ENCODE results near the gene ICAM4.
"Not testable (repeated sequence)": the region's sequence is repeated elsewhere in the genome, so short reads cannot be mapped to it uniquely, and the experiment has no call there.

ICAM4 gene, protein sequence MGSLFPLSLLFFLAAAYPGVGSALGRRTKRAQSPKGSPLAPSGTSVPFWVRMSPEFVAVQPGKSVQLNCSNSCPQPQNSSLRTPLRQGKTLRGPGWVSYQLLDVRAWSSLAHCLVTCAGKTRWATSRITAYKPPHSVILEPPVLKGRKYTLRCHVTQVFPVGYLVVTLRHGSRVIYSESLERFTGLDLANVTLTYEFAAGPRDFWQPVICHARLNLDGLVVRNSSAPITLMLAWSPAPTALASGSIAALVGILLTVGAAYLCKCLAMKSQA

DNA sequence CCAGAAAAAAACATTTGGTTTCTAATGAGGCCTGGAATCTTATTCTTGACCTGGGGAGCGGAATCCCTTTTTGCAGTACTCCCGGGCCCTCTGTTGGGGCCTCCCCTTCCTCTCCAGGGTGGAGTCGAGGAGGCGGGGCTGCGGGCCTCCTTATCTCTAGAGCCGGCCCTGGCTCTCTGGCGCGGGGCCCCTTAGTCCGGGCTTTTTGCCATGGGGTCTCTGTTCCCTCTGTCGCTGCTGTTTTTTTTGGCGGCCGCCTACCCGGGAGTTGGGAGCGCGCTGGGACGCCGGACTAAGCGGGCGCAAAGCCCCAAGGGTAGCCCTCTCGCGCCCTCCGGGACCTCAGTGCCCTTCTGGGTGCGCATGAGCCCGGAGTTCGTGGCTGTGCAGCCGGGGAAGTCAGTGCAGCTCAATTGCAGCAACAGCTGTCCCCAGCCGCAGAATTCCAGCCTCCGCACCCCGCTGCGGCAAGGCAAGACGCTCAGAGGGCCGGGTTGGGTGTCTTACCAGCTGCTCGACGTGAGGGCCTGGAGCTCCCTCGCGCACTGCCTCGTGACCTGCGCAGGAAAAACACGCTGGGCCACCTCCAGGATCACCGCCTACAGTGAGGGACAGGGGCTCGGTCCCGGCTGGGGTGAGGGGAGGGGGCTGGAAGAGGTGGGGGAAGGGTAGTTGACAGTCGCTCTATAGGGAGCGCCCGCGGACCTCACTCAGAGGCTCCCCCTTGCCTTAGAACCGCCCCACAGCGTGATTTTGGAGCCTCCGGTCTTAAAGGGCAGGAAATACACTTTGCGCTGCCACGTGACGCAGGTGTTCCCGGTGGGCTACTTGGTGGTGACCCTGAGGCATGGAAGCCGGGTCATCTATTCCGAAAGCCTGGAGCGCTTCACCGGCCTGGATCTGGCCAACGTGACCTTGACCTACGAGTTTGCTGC, at the start of gene ICAM4:
TSS of gene ICAM4 (plus strand) at position 153 of the 935 bp plus-strand sequence. CDS start at position 211, 58 bp downstream.
- no peak for DNase-seq (ENCODE audit: low read depth)

DNA sequence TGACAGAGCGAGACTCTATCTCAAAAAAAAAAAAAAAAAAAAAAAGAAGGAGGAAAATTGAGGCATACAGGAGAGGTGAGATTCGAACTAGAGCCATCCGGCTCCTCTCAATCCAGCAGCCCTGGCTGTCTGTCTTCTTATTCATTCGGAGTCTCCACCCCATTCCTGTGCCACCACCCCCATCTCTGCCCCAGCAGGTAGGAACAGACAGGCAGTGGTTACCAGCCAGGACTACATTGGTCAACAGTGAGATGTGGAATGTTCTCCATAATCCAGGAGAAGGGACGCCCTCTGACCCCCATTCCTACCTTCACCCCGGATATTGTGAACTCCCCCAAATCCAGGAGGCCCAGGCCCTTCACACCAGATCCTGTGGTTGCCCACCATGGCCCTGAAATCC, 49.1 kb upstream of the ICAM4 start:
- no peak for DNase-seq (ENCODE audit: low read depth)

DNA sequence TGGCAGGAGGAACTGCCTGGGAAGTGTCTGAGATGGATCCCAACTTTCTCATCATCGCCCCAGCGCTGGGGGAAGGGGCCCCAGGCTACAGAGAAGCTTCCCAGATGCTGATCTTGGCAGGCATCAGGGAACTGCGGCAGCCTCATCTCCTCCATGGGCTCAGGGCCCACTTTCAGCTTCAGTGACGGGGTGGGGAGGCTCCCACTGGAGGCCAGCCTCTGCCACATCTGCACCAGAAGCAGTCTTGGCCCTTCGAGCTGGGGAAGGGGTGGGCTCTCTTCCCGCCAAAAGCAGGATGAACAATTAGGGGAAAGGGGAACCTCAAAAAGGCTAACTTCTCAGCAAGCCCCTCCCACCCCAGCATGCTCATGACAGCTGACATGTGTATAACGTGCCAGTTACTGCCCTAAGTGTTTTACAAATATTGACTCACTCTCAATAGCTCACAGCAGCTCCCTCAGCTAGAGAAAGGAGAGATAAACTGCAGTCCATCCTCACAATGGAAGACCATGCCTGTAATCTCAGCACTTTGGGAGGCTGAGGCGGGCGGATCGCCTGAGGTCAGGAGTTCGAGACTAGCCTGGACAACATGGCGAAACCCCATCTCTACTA, 48.5 kb upstream of the ICAM4 start:
- peak; percentile 60 for DNase-seq (ENCODE audit: low read depth)

DNA sequence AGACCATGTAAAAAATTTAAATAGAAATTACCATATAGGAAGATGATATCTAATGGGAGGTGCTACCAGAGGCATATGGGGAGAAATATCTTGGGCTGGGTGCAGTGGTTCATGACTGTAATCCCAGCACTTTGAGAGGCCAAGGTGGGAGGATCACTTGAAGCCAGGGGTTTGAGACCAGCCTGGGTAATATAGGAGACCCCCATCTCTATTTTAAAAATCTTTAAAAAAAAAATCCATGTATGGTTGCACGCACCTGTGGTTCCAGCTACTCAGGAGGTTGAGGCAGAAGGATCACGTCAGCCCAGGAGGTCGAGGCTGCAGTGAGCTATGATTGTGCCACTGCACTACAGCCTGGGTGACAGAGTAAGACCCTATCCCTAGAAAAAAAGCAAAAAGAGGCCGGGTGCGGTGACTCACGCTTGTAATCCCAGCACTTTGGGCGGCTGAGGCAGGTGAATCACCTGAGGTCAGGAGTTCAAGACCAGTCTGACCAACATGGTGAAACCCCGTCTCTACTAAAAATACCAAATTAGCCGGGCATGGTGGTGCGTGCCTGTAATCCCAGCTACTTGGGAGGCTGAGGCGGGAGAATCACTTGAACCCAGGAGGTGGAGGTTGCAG, 44.8 kb upstream of the ICAM4 start:
- DNase-seq (ENCODE audit: low read depth) = not testable (repeated sequence)

DNA sequence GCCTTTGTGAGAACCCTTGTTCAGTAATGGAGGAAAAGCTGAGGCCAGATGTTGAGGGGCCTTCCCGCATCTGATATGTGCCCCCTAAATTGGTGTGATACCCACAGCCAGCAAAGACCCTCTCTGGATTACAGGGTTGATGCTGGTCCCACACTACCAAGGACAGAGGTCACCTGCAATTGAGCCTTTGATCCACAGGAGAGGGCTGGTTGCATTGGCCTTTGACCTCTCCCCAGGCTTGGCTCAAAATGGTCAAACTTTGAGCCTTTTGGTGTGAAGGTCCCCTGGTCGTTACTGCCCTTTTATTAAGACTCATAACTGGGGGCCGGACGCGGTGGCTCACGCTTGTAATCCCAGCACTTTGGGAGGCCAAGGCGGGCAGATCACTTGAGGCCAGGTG, 43.1 kb upstream of the ICAM4 start:
- DNase-seq (ENCODE audit: low read depth) = no peak

DNA sequence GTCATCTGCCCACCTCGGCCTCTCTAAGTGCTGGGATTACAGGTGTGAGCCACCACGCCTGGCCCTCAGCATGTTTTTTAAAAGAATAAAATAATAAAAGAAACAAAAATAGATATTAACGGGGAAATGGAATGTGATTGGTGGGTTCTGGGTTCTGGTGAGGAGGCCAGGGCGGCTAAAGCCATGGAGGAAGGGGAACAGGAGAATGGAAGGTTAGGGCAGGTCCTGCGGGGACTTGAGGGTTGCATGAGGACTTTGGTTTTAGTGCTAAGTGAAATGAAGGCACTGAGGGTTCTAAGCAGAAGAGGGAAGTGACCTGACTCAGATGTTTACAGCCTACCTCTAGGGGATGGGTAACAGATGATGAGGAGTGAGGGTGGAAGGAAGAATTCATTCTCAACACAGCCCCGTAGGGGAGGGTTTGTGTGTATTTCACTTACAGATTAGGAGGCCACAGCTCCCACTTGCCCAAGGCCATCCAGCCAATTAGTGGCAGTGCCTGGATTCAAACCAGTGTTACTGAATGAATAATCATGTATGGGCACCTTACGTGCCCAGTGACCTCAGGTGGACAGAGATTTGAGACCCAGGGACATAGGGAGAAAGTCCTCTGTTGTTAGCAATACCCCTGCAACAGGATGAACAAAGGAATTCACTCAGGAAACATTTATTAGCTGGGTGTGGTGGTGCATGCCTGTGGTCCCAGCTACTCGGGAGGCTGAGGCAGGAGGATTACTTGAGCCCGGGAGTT, 41.4 kb upstream of the ICAM4 start:
- no peak for DNase-seq (ENCODE audit: low read depth)

DNA sequence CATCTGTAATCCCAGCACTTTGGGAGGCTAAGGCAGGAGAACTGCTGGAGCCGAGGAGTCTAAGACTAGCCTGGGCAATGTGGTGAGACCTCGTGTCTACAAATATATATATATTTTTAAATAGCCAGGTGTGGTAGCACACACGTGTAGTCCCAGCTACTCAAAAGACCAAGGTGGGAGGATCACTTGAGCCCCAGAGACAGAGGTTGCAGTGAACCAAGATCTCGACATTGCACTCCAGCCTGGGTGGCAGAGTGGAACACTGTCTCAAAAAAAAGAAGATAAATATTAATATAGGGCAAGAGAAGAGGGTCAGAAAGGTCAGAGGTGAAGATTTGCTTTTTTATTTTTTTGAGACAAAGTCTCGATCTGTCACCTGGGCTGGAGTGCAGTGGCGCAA, 40.2 kb upstream of the ICAM4 start:
- no peak for DNase-seq (ENCODE audit: low read depth)

DNA sequence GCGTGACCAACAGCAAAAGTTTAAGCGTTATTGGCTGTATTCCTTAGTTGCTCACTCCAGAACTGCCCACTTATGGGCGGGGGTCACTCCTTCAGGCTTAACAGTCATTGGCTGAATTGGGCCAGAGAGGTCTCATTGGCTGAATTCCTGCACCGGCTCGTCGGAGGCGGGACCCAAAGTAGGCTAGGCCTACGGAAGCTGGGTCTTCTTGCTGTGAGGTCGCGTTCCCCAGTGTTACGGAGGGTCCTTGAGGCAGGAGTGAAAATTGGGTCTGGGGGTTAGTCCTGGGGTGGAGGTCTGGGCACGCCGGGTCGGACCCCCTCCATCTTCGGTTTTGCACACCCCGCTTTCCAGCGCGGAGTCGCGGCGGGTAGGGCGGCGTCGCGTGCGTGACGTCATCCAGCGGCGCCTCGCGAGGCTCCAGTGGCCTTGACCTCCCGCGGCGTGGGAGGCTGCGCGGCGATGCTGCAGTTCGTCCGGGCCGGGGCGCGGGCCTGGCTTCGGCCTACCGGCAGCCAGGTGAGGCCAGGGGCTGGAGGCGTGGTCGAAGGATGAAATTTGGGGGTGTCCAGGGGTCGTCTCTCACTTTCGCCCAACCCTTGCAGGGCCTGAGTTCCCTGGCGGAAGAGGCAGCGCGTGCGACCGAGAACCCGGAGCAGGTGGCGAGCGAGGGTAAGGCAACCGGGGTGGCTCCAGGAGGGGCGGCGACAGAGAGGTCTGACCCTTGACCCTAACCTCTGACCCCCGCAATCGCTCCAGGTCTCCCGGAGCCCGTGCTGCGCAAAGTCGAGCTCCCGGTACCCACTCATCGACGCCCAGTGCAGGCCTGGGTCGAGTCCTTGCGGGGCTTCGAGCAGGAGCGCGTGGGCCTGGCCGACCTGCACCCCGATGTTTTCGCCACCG, 34.7 kb upstream of the ICAM4 start, which contains the start of gene MRPL4:
TSS of gene MRPL4 (plus strand) at position 423 of the 903 bp plus-strand sequence. CDS start at position 463, 40 bp downstream.
- DNase-seq (ENCODE audit: low read depth) = peak; percentile 98

DNA sequence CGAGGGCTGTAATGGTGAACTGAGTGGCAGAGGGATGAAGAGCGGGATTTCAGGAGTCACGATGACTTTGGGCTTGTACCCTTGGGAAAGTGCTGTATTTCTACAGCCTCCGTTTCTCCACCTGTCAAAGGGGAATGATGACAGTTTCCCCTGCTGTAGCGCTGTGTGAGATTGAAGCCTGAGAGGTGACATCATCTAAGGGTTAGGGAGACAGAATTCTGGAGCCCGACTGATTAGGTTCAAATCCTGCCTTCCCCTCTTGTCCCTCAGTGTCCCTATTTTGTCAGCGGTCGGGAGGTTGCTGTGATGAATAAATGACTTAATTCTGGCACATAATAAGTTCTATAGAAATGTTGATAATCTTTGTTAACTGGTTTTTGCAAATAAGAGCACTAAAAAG, 34.0 kb upstream of the ICAM4 start:
- DNase-seq (ENCODE audit: low read depth) = no peak

DNA sequence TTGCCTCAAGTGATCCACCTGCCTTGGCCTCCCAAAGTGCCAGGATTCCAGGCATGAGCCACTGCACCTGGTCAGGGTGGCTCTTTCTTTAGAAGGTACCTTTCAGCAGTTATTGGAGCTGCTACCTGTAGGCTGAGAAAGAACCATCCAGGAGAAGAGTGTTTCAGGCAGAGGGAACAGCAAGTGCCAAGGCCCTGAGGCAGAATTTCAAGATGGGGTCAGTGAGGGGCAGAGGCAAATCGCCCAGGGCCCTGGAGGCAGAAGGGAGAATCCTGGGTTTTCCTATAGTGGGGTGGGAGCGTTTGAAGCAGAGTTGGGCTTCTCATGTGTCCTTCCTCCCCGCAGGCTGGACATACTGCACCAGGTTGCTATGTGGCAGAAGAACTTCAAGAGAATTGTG, 32.5 kb upstream of the ICAM4 start:
- DNase-seq (ENCODE audit: low read depth) = no peak

DNA sequence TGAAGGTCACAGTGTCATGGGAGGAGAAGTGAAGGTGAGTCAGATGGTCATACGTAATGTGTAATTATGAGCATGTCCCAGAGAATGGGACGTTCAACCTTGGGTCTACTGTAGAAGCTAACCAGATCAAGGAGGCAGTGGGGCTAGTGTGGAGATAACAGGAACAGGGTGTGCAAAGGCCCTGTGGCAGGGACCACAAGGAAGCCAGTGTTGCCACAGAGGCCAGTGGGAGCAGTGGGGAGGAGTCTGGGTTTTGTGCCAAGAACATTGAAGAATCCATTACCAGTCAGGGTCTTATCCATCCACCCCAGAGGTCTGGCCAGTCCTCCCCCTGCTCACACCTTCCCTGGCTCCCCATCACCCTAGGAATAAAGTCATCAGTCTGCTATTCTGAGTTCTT, 31.4 kb upstream of the ICAM4 start:
- DNase-seq (ENCODE audit: low read depth) = no peak

DNA sequence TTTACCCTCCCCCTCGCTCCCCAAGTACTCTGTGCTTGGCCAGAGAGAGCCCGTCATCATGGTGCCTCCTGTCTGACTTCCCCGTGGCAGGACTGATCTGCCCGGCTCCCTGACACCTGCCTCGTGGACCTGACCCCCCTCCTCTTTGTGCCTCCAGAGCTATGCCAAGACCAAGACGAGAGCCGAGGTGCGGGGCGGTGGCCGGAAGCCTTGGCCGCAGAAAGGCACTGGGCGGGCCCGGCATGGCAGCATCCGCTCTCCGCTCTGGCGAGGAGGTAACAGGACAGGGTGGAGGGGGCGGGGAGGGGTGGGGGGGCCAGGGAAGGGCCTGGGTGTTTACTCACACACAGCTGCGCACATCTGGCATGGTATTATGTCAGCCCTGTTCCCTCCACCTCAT, 30.2 kb upstream of the ICAM4 start:
- DNase-seq (ENCODE audit: low read depth) = no peak

DNA sequence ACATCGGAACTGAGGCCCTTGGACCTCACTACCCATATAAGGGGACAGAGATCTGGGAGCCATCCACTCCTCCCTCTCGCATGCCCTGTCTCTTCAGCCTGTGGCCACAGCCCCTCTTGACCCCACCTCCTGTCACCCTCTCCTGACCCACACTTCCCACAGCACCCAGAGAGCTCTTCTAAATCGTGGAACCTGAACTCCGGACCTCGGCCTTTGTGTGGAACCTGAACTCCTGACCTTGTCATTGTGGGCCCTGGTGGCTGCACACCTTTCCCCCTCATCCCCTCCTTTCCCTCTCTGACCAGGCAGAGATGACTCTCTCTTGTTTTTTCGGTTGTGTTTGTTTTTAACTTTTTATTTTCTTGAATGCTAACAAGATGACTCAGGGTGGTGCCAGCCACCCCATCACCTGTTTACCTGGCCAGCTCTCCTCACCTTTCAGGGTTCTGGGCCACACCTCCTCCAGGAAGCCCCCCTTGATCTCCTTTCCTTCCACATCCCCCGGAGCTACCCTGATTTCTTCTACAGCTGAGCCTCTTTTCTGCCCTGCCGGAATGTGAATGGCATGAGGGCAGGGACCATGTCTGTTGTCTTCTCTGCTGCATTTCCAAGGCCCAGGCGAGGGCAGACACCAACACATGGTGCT, 29.7 kb upstream of the ICAM4 start:
- DNase-seq (ENCODE audit: low read depth) = no peak

DNA sequence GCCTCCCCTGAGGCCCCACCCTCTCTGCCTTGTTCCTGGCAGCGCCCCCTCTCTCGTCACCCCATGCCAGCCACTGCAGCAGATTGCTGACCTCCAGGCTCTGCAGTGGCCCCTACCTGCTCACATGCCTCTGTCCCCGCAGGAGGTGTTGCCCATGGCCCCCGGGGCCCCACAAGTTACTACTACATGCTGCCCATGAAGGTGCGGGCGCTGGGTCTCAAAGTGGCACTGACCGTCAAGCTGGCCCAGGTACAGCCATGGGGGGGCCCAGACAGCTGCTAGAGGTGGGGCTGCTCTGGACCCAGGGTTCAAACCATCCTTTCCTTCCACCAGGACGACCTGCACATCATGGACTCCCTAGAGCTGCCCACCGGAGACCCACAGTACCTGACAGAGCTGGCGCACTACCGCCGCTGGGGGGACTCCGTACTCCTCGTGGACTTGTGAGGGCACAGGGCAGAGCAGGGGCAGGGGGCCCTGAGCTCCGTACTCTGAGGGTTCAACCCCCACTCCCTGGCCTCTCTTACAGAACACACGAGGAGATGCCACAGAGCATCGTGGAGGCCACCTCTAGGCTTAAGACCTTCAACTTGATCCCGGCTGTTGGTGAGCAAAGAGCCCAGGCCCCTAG, 28.6 kb upstream of the ICAM4 start:
- no peak for DNase-seq (ENCODE audit: low read depth)

DNA sequence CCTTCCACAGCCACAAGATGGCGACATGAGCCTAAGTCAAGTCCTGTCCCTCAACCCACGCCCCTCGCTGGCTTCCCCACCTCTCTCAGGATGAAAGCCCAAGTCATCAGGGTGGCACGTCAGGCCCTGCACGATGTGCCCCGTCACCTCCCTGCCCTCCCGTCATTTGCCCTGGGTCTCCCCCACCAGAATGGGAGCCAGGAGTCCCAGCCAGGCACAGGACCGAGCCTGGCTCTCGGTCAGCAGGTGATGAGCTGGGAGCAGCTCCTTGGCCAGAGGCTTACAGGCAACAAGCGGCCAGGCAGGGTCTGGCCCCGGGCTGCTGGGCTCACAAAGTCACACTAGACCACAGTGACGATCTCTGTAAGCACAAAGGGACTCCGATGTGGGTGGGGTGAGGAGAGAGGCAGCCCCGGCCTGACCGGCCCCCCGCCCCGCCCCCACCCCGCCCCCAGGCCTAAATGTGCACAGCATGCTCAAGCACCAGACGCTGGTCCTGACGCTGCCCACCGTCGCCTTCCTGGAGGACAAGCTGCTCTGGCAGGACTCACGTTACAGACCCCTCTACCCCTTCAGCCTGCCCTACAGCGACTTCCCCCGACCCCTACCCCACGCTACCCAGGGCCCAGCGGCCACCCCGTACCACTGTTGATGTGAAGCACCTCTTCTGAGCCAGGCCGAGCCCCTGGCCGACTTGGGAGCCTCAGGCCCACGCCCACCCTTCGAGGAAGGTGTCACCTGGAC, 27.4 kb upstream of the ICAM4 start:
- peak; percentile 74 for DNase-seq (ENCODE audit: low read depth)

DNA sequence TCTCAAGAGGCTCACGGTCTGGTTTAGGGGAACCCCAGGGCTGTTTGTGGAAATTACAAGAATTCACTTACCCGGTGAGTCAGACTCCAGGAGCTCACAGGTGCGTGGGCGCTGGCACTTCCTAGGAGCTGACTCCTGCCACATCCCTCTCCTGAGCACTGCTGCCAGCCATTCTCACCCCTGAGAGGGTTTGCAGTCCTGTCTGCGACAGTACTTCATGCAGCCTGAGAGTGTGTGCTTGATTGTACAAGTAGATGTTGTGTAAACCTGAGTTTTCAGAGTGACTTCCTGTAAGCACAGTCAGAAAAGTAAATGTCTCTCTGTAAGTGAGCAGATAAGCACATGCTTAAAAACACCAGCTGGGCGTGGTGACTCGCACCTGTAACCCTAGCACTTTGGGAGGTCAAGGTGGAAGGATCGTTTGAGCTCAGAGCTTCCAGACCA, 26.6 kb upstream of the ICAM4 start:
- no peak for DNase-seq (ENCODE audit: low read depth)

DNA sequence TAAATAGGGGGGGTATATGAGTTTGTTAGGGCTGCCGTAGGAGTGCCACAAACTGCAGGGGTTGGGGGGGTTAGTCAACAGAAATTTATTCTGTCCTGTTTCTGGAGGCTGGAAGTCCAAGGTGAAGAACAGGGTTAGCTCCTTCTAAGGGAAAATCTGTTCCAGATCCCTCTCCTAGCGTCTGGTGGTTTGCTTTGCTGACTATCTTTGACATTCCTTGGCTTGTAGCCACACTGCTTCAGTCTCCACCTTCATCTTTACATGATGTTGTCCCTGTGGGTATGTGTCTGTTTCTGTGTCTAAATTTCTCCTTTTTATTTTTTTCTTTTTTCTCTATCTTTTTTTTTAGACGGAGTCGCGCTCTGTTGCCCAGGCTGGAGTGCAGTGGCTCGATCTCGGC, 24.0 kb upstream of the ICAM4 start:
- DNase-seq (ENCODE audit: low read depth) = no peak

DNA sequence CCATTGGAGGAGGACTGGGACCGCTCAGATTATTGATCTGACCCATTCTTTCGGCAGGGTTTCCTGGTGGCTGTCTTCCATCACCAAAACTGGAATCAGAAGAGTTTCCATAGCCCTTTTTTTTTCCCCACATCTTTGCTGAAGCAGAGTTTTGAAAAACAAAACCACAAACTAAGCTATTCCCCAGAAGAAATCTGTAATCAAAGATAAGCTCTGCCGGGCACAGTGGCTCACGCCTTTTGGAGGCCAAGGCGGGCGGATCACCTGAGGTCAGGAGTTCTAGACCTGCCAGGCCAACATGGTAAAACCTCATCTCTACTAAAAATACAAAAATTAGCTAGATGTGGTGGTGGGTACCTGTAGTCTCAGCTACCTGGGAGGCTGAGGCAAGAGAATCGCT, 20.0 kb upstream of the ICAM4 start:
- DNase-seq (ENCODE audit: low read depth) = no peak

DNA sequence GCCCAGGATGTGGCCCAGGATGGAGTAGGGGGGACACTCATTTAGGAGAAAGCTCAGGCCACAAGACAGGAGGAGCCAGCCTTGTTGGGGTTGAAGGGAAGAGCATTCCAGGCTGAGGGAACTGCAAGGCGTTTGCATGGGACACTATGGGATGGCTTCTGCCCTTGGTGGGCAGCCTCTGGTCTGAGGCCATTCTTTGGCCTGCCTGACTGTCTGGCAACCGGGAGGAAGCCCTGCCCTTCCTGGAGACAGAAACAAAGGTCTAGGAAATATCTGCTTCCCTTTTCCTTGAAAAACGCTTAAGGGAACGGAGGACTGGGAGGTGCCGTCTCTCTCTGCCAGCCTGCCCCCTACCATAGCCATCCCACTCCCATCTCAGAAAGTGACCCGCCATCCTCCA, 18.7 kb upstream of the ICAM4 start:
- DNase-seq (ENCODE audit: low read depth) = no peak
